ENCODE results near the gene ARRB1.
A peak's percentile ranks its signal among the peaks of the same experiment; 100 is the strongest.

The ARRB1 gene

GRCh38 chr11:75313513-75314272 lies 37.8 kb downstream of the ARRB1 start:
- TF ChIP-seq, protein P1, sequence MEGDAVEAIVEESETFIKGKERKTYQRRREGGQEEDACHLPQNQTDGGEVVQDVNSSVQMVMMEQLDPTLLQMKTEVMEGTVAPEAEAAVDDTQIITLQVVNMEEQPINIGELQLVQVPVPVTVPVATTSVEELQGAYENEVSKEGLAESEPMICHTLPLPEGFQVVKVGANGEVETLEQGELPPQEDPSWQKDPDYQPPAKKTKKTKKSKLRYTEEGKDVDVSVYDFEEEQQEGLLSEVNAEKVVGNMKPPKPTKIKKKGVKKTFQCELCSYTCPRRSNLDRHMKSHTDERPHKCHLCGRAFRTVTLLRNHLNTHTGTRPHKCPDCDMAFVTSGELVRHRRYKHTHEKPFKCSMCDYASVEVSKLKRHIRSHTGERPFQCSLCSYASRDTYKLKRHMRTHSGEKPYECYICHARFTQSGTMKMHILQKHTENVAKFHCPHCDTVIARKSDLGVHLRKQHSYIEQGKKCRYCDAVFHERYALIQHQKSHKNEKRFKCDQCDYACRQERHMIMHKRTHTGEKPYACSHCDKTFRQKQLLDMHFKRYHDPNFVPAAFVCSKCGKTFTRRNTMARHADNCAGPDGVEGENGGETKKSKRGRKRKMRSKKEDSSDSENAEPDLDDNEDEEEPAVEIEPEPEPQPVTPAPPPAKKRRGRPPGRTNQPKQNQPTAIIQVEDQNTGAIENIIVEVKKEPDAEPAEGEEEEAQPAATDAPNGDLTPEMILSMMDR (IDR thresholded peaks at IDR 0.05; ENCODE audit: low read depth, low read length): no peak
- peak; percentile 84 to 86 for DNase-seq (ENCODE audit: low read depth in 2 of 2)
- H3K4me3 ChIP-seq (replicated peaks in 1 of 2; ENCODE audit: low read depth in 2 of 2, low read length in 2 of 2): no peak overlapping the region

DNA sequence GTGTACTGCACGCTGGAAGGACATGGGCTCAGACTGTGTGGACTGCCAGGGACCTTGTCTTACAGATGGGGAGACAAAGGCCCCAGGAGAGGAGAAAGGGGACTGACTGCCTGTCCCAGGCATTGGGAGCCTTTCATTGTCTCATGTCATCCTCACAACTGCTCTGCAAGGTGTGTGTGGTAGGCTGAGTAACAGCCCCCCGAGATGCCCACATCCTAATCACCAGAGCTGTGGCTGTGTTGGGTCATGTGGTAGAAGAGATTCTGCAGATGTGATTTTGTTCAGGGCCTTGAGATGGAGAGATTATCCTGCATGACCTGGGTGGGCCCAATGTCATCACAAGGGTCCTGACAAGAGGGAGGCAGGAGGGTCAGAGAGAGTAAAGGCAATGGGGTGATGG lies 39.1 kb downstream of the ARRB1 start:
- DNase-seq (ENCODE audit: low read depth in 2 of 2): no peak
- TF ChIP-seq, protein P1 (IDR thresholded peaks at IDR 0.05; ENCODE audit: low read depth, low read length): no peak

GRCh38 chr11:75311858-75312288 lies 39.6 kb downstream of the ARRB1 start:
- H3K4me3 ChIP-seq (replicated peaks in 1 of 2; ENCODE audit: low read depth in 2 of 2, low read length in 2 of 2): peak overlapping the region; percentile 35 to 50
- TF ChIP-seq, protein P1 (IDR thresholded peaks at IDR 0.05; ENCODE audit: low read depth, low read length): no peak
- DNase-seq (ENCODE audit: low read depth in 2 of 2): peak; percentile 84 to 85

More for the DNA sequence above, 39.1 kb downstream of the ARRB1 start:
- H3K4me3 ChIP-seq (replicated peaks in 1 of 2; ENCODE audit: low read depth in 2 of 2, low read length in 2 of 2): peak overlapping the region in 1 of 2 donors; percentile 50

- no peak for DNase-seq (ENCODE audit: low read depth in 2 of 2)
- TF ChIP-seq, protein P1 (IDR thresholded peaks at IDR 0.05; ENCODE audit: low read depth, low read length): no peak
- no peak overlapping the region for H3K4me3 ChIP-seq (replicated peaks in 1 of 2; ENCODE audit: low read depth in 2 of 2, low read length in 2 of 2)
Measured at GRCh38 chr11:75308986-75309385, 42.5 kb downstream of the ARRB1 start.

DNA sequence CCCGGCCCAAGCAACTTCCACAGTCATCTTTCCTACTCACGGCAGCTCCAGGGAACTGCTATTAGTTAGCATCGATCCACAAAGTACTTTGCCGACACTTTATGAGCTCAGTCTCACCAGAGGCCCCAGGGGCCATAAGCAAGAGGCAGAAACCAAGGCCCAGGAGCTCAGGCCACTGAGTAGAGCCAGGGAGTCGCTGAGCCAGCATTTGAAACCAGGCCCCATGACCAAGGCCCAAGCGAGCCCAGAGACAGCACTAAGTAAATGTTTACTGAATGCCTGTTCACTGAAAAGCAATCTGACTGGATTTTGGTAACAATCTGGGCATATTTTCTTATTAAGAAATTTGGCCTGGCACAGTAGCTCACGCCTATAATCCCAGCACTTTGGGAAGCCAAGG lies 43.3 kb downstream of the ARRB1 start:
- H3K4me3 ChIP-seq (replicated peaks in 1 of 2; ENCODE audit: low read depth in 2 of 2, low read length in 2 of 2): no peak overlapping the region
- TF ChIP-seq, protein P1 (IDR thresholded peaks at IDR 0.05; ENCODE audit: low read depth, low read length): no peak
- DNase-seq (ENCODE audit: low read depth in 2 of 2): no peak

DNA sequence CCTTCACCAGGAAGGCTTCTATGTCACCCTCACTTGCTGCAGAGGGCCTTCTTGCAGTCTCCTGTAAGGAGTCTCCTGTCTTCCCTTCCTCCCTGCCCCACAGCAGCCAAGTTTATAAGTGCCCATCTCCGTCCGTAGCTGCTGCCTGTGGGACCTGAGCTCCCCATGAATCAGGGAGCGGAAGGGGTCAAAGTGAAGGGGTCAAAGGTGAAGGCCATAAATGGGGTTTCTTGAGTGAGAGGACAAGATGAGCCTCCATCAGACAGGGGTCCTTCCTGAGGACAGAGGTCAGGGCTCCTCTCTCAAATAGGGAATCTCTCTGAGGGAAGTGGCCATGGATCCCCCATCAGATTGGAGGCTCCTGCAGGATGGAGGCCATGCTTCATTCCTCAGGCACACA lies 44.4 kb downstream of the ARRB1 start:
- DNase-seq (ENCODE audit: low read depth in 2 of 2): no peak
- H3K4me3 ChIP-seq (replicated peaks in 1 of 2; ENCODE audit: low read depth in 2 of 2, low read length in 2 of 2): no peak overlapping the region
- TF ChIP-seq, protein P1 (IDR thresholded peaks at IDR 0.05; ENCODE audit: low read depth, low read length): no peak

Data from cardiac fibroblast (primary cell).